ENCODE data around the gene ICA1. TPM values are rescaled to one million over a fixed set of nuclear protein-coding genes. Genes with fewer than 3 reads are reported as not detected.

The ICA1 gene
- total and polyA plus RNA-seq, 2 of the 4 experiments (the other 2 are of a cell fraction), result not detected

DNA sequence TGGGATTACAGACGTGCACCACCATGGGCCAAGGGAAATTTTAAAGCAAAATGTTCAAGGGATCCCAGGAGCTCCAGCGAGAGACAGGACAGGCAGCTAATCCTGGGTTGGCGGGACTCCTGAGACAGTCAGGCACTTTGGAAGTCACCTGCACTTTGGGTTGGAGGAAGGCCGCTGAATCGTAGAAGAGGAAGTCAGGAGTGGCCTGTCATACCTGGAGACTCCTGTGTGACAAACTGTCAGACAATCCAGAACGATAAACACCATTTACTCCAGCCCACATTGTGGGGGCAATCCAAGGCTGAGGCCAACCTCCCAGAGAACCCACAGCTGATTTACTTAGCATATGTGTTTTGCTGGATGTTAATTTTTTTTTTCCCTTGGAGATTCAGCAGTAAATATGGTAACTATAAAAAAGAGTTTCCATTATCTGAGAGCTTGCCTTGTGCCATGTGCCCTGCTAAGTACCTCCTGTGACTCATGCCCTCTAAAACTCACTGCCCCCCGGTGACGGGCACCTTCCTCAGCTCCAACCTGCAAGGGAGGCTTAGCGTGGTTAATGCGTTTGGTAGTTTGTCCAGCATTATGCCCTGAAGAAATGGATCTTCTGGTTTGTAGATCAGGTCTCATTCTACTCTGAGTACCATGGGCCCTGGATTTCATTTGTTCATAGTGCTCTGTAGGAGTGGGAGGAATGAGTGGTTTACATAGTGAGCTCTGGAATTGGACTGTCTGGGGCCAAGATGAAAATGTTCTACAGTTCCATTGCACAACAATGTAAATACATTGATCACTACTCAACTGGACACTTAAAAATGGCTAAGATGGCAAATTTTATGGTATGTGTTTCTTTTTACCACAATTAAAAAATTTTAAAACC lies 50.9 kb downstream of the ICA1 start:
- H2AK9ac ChIP-seq (replicated peaks; ENCODE audit: low read depth, low read length, poor library complexity), result no peak overlapping the region
- H3K36me3 ChIP-seq (ENCODE audit: control insufficient read depth, insufficient read depth, low read length), result no peaks in the 10 kb centered on the region
- H2BK120ac ChIP-seq (ENCODE audit: low read depth, low read length), result no peak overlapping the region
- no peaks in the 10 kb centered on the region for H3K4me1 ChIP-seq (ENCODE audit: control insufficient read depth, insufficient read depth, low read length)
- no peak overlapping the region for H4K91ac ChIP-seq (ENCODE audit: insufficient read depth, low read depth, low read length)
- no peak overlapping the region for H2AK5ac ChIP-seq (ENCODE audit: low read depth, low read length)
- in situ Hi-C loops (cut with MboI; ENCODE audit: low sequenced_read_pairs), result loop anchor here (10.0 to 25.0 kb wide), 3 partner anchors 549 to 1099 kb away; no protein-coding TSS in a partner anchor
- dilution Hi-C loops (cut with HindIII; ENCODE audit: low sequenced_read_pairs, unreplicated experiment), result no loop called here
- no peaks in the 10 kb centered on the region for H3K9me1 ChIP-seq (ENCODE audit: insufficient read depth, low read length)
- H4K8ac ChIP-seq (ENCODE audit: low read depth in 2 of 2, low read length in 2 of 2), result no peak overlapping the region
- no peak overlapping the region for H3K4me2 ChIP-seq (ENCODE audit: low read depth, low read length)
- TF ChIP-seq RAD21 (IDR thresholded peaks at IDR 0.05; ENCODE audit: low read length), result no peak
- no peak for TF ChIP-seq RCOR1 (IDR thresholded peaks at IDR 0.05; ENCODE audit: insufficient replicate concordance, low read length)
- TF ChIP-seq SMC3 (IDR thresholded peaks at IDR 0.05; ENCODE audit: low read depth, low read length), result no peak
- no peak for TF ChIP-seq CHD1 (IDR thresholded peaks at IDR 0.05; ENCODE audit: low read depth, low read length)
- no peak for TF ChIP-seq CEBPB (IDR thresholded peaks at IDR 0.05; ENCODE audit: low read depth, low read length)
- TF ChIP-seq MAZ (IDR thresholded peaks at IDR 0.05; ENCODE audit: borderline replicate concordance, low read depth, low read length), result no peak
- TF ChIP-seq, protein P1, sequence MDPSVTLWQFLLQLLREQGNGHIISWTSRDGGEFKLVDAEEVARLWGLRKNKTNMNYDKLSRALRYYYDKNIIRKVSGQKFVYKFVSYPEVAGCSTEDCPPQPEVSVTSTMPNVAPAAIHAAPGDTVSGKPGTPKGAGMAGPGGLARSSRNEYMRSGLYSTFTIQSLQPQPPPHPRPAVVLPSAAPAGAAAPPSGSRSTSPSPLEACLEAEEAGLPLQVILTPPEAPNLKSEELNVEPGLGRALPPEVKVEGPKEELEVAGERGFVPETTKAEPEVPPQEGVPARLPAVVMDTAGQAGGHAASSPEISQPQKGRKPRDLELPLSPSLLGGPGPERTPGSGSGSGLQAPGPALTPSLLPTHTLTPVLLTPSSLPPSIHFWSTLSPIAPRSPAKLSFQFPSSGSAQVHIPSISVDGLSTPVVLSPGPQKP (IDR thresholded peaks at IDR 0.05; ENCODE audit: borderline replicate concordance, low read depth, low read length), result no peak
- TF ChIP-seq BHLHE40 (IDR thresholded peaks at IDR 0.05; ENCODE audit: low read depth, low read length), result no peak
- no peak for TF ChIP-seq FOS (IDR thresholded peaks at IDR 0.05; ENCODE audit: low read depth, low read length)
- TF ChIP-seq, protein P2, sequence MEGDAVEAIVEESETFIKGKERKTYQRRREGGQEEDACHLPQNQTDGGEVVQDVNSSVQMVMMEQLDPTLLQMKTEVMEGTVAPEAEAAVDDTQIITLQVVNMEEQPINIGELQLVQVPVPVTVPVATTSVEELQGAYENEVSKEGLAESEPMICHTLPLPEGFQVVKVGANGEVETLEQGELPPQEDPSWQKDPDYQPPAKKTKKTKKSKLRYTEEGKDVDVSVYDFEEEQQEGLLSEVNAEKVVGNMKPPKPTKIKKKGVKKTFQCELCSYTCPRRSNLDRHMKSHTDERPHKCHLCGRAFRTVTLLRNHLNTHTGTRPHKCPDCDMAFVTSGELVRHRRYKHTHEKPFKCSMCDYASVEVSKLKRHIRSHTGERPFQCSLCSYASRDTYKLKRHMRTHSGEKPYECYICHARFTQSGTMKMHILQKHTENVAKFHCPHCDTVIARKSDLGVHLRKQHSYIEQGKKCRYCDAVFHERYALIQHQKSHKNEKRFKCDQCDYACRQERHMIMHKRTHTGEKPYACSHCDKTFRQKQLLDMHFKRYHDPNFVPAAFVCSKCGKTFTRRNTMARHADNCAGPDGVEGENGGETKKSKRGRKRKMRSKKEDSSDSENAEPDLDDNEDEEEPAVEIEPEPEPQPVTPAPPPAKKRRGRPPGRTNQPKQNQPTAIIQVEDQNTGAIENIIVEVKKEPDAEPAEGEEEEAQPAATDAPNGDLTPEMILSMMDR (conservative IDR thresholded peaks at IDR 0.05; ENCODE audit: low read depth, low read length), result no peak
- TF ChIP-seq RFX5 (IDR thresholded peaks at IDR 0.05; ENCODE audit: low read depth, low read length), result no peak
- no peak for TF ChIP-seq MAFK (IDR thresholded peaks at IDR 0.05; ENCODE audit: low read depth, low read length)
- no peak for TF ChIP-seq POLR2A (IDR thresholded peaks at IDR 0.05; ENCODE audit: low read depth, low read length)
- TF ChIP-seq, protein P3, sequence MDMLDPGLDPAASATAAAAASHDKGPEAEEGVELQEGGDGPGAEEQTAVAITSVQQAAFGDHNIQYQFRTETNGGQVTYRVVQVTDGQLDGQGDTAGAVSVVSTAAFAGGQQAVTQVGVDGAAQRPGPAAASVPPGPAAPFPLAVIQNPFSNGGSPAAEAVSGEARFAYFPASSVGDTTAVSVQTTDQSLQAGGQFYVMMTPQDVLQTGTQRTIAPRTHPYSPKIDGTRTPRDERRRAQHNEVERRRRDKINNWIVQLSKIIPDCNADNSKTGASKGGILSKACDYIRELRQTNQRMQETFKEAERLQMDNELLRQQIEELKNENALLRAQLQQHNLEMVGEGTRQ (IDR thresholded peaks at IDR 0.05; ENCODE audit: low read depth, low read length), result no peak
- intact Hi-C loops (cut with micrococcal nuclease), result no loop called here
- no peaks in the 10 kb centered on the region for H4K20me1 ChIP-seq (ENCODE audit: insufficient read depth, low read length)
- H3K4me3 ChIP-seq (ENCODE audit: insufficient read depth, low read depth, low read length), result no peak overlapping the region
- no peak overlapping the region for H3K9ac ChIP-seq (ENCODE audit: low read depth, low read length)
- H3K27me3 ChIP-seq (ENCODE audit: control insufficient read depth, insufficient read depth, low read length), result peaks cover 3% of the 10 kb centered on the region; the same call in 1 of the 2 replicates
- no peak for DNase-seq
- no peak overlapping the region for H3K18ac ChIP-seq (ENCODE audit: low read depth, low read length)
- H2AFZ ChIP-seq (replicated peaks; ENCODE audit: low read length, poor library complexity), result no peak overlapping the region
- no peaks in the 10 kb centered on the region for H3K9me3 ChIP-seq (ENCODE audit: control insufficient read depth, insufficient read depth, low read length)
- no TSS peak for BruUV-seq (replicated peaks)
- H3K79me1 ChIP-seq (ENCODE audit: low read depth in 1 of 2, low read length in 2 of 2), result no peaks in the 10 kb centered on the region
- no peak overlapping the region for H3K27ac ChIP-seq (ENCODE audit: insufficient read depth, low read length)
- CTCF ChIA-PET, result interaction anchor here (1.3 kb wide), 1 partner anchor 21 kb away, joined by 3 read pairs; no protein-coding TSS in a partner anchor
- H2BK5ac ChIP-seq (ENCODE audit: low read depth, low read length, poor library complexity, severe bottlenecking), result no peak overlapping the region
- H3K14ac ChIP-seq (replicated peaks; ENCODE audit: low read depth, low read length), result no peak overlapping the region
- H3K4ac ChIP-seq (ENCODE audit: low read depth, low read length), result no peak overlapping the region
- H4K5ac ChIP-seq (ENCODE audit: low read depth, low read length), result no peak overlapping the region
- POLR2A ChIA-PET (ENCODE audit: unreplicated experiment), result no interaction called here
- H2BK20ac ChIP-seq (ENCODE audit: low read depth, low read length), result no peak overlapping the region
- no peak for ATAC-seq (ENCODE audit: low read depth)
- H3K56ac ChIP-seq (ENCODE audit: extremely low read depth, insufficient read depth, low read length), result no peak overlapping the region
- no peak overlapping the region for H2BK15ac ChIP-seq (ENCODE audit: low read depth, low read length)
- 80% methylated on average over 1 of the region's 10 CpGs; no CpG with 5 or more reads in 1 of the 2 experiments for WGBS, 2 experiments (ENCODE audit: extremely low coverage in 2 of 2, insufficient read length in 1 of 2)
- no peak overlapping the region for H3K23ac ChIP-seq (ENCODE audit: low read depth, low read length)

All from IMR-90 (cell line).